Neuronal stem cell (in vitro differentiated cells): ENCODE measurements around the gene NFATC2.

Experiments used
- DNase-seq: peaks from one replicate; pipeline ENCODE4 v3.0.0-alpha.2; 2013; ENCODE audit warnings: low spot score
- H2AFZ ChIP-seq: one replicate; pipeline ENCODE4 v1.6.1; 2013; ENCODE audit warnings: mild to moderate bottlenecking, low read length, inconsistent platforms
- H2AK5ac ChIP-seq: 2 replicates; pipeline ENCODE4 v1.6.1; 2013; ENCODE audit warnings: low read depth, mild to moderate bottlenecking, inconsistent platforms, low read length, moderate library complexity, mixed read lengths
- H2BK120ac ChIP-seq: 2 replicates; pipeline ENCODE4 v1.6.1; 2013; ENCODE audit warnings: low read depth, mild to moderate bottlenecking, inconsistent platforms, low read length, moderate library complexity, mixed read lengths
- H2BK12ac ChIP-seq: one replicate; pipeline ENCODE4 v1.6.1; 2013; ENCODE audit warnings: low read length, inconsistent platforms
- H2BK15ac ChIP-seq: 2 replicates; pipeline ENCODE4 v1.6.1; 2013; ENCODE audit warnings: mild to moderate bottlenecking, low read length, inconsistent platforms, mixed read lengths
- H2BK5ac ChIP-seq: one replicate; pipeline ENCODE4 v1.6.1; 2013; ENCODE audit warnings: inconsistent platforms, mild to moderate bottlenecking, low read length, moderate library complexity
- H3K14ac ChIP-seq: one replicate; pipeline ENCODE4 v1.6.1; 2013; ENCODE audit warnings: low read length, inconsistent platforms
- H3K18ac ChIP-seq: 2 replicates; pipeline ENCODE4 v1.6.1; 2013; ENCODE audit warnings: low read length, inconsistent platforms
- H3K23ac ChIP-seq: 2 replicates; pipeline ENCODE4 v1.6.1; 2013; ENCODE audit warnings: low read depth, mild to moderate bottlenecking, mixed read lengths, low read length, inconsistent platforms; ENCODE audit not compliant: poor library complexity
- H3K27ac ChIP-seq: replicated peaks from 3 replicates; pipeline ENCODE4 v1.5.1; 2013; ENCODE audit warnings: low read length, inconsistent platforms
- H3K27me3 ChIP-seq, 3 experiments: 2 replicates each; pipeline ENCODE4 v1.6.1; 2013; ENCODE audit warnings: low read length in 3 of 3, mild to moderate bottlenecking in 2 of 3, inconsistent platforms in 1 of 3, low read depth in 1 of 3, mixed read lengths in 1 of 3, moderate library complexity in 1 of 3; ENCODE audit not compliant: control insufficient read depth in 3 of 3, insufficient read depth in 3 of 3
- H3K36me3 ChIP-seq, 2 donors: replicated peaks in 1 of 2; 2 replicates each; pipeline ENCODE4 v1.6.1; 2013; ENCODE audit warnings: low read length in 2 of 2; ENCODE audit not compliant: control insufficient read depth in 2 of 2, insufficient read depth in 2 of 2
- H3K4ac ChIP-seq: 2 replicates; pipeline ENCODE4 v1.6.1; 2013; ENCODE audit warnings: inconsistent platforms, mild to moderate bottlenecking, low read length, moderate library complexity
- H3K4me1 ChIP-seq, 2 donors: 1 replicate in 1 of 2; 2 replicates in 1 of 2; pipeline ENCODE4 v1.6.1; 2013; ENCODE audit warnings: low read length in 2 of 2, low read depth in 1 of 2; ENCODE audit not compliant: control insufficient read depth in 2 of 2, insufficient read depth in 1 of 2
- H3K4me2 ChIP-seq: one replicate; pipeline ENCODE4 v1.6.1; 2013; ENCODE audit warnings: mild to moderate bottlenecking, low read length, inconsistent platforms; ENCODE audit not compliant: insufficient read depth, poor library complexity, severe bottlenecking
- H3K4me3 ChIP-seq, 2 donors: 2 replicates each; pipeline ENCODE4 v1.5.1; 2013; ENCODE audit warnings: low read length in 2 of 2, mild to moderate bottlenecking in 2 of 2, inconsistent platforms in 1 of 2, moderate library complexity in 1 of 2
- H3K79me1 ChIP-seq: one replicate; pipeline ENCODE4 v1.6.1; 2013; ENCODE audit warnings: low read depth, mild to moderate bottlenecking, inconsistent platforms, low read length, moderate library complexity
- H3K9ac ChIP-seq: one replicate; pipeline ENCODE4 v1.6.1; 2013; ENCODE audit warnings: mild to moderate bottlenecking, low read depth, low read length, inconsistent platforms; ENCODE audit not compliant: poor library complexity
- H3K9me3 ChIP-seq, 2 donors: replicated peaks in 1 of 2; 2 replicates each; pipeline versions ENCODE3 to v1.6.1; 2013; ENCODE audit warnings: low read length in 2 of 2, mild to moderate bottlenecking in 2 of 2, inconsistent platforms in 1 of 2, low read depth in 1 of 2, mixed read lengths in 1 of 2, moderate library complexity in 1 of 2; ENCODE audit not compliant: control insufficient read depth in 2 of 2, insufficient read depth in 1 of 2
- H4K8ac ChIP-seq: one replicate; pipeline ENCODE4 v1.6.1; 2013; ENCODE audit warnings: low read depth, mild to moderate bottlenecking, inconsistent platforms, low read length, moderate library complexity
- H4K91ac ChIP-seq: one replicate; pipeline ENCODE4 v1.6.1; 2013; ENCODE audit warnings: low read length, low read depth, mild to moderate bottlenecking, inconsistent platforms; ENCODE audit not compliant: poor library complexity
- WGBS, 2 donors: extraction: QIAGEN DNeasy Blood & Tissue Kit; methylation state at CpG; one replicate each; pipeline ENCODE4 v1.1.7; 2013; ENCODE audit warnings: missing lambda C conversion rate in 2 of 2, mixed read lengths in 1 of 2; ENCODE audit not compliant: insufficient read length in 2 of 2, insufficient replicate concordance in 1 of 2; ENCODE audit errors: extremely low coverage in 2 of 2; 5-methylcytosine and 5-hydroxymethylcytosine counted together

The NFATC2 gene

GRCh38 chr20:51377132-51377531 lies 165.4 kb downstream of the NFATC2 start:
- no peak overlapping the region for H2AFZ ChIP-seq
- DNase-seq: no peak
- no peak overlapping the region for H2BK12ac ChIP-seq
- H3K4ac ChIP-seq: no peak overlapping the region
- peaks cover 0 to 2% of the 10 kb centered on the region in 2 donors for H3K4me1 ChIP-seq
- H3K4me3 ChIP-seq: no peak overlapping the region
- no peak overlapping the region for H2BK15ac ChIP-seq
- H2AK5ac ChIP-seq: no peak overlapping the region
- H4K8ac ChIP-seq: no peak overlapping the region
- H3K27me3 ChIP-seq: no peaks in the 10 kb centered on the region
- no peak overlapping the region for H3K27ac ChIP-seq
- WGBS, 2 donors: no CpG with 5 or more reads among the region's 8 CpGs
- no peak overlapping the region for H3K4me2 ChIP-seq
- H3K79me1 ChIP-seq: no peaks in the 10 kb centered on the region
- no peak overlapping the region for H4K91ac ChIP-seq
- no peak overlapping the region for H3K9ac ChIP-seq
- H3K18ac ChIP-seq: no peak overlapping the region
- H3K36me3 ChIP-seq: no peaks in the 10 kb centered on the region
- no peaks in the 10 kb centered on the region for H3K9me3 ChIP-seq
- no peak overlapping the region for H2BK5ac ChIP-seq
- H3K23ac ChIP-seq: no peak overlapping the region
- H3K14ac ChIP-seq: no peak overlapping the region
- H2BK120ac ChIP-seq: no peak overlapping the region

- no peak overlapping the region for H3K4ac ChIP-seq
- H3K4me3 ChIP-seq: no peak overlapping the region
- H4K8ac ChIP-seq: no peak overlapping the region
- H3K4me2 ChIP-seq: no peak overlapping the region
- no peak overlapping the region for H2BK5ac ChIP-seq
- H3K36me3 ChIP-seq: no peaks in the 10 kb centered on the region
- H3K14ac ChIP-seq: no peak overlapping the region
- no peak overlapping the region for H3K9ac ChIP-seq
- no peak overlapping the region for H2AK5ac ChIP-seq
- H3K18ac ChIP-seq: no peak overlapping the region
- H4K91ac ChIP-seq: no peak overlapping the region
- no peak overlapping the region for H2BK120ac ChIP-seq
- H3K9me3 ChIP-seq: no peaks in the 10 kb centered on the region
- WGBS, 2 donors: no CpG with 5 or more reads among the region's 4 CpGs
- no peaks in the 10 kb centered on the region for H3K79me1 ChIP-seq
- DNase-seq: no peak
- H3K23ac ChIP-seq: no peak overlapping the region
- peaks cover 0 to 2% of the 10 kb centered on the region in 2 donors for H3K4me1 ChIP-seq
- H2BK12ac ChIP-seq: no peak overlapping the region
- no peak overlapping the region for H2BK15ac ChIP-seq
- no peak overlapping the region for H3K27ac ChIP-seq
- no peak overlapping the region for H2AFZ ChIP-seq
- H3K27me3 ChIP-seq: no peaks in the 10 kb centered on the region
Measured at GRCh38 chr20:51376111-51376510, 166.4 kb downstream of the NFATC2 start.

GRCh38 chr20:51375561-51375960 lies 167.0 kb downstream of the NFATC2 start:
- no peak overlapping the region for H3K4me2 ChIP-seq
- no peak overlapping the region for H3K4ac ChIP-seq
- no peak overlapping the region for H2AK5ac ChIP-seq
- no CpG with 5 or more reads among the region's 8 CpGs for WGBS, 2 donors
- H2BK5ac ChIP-seq: no peak overlapping the region
- H3K4me1 ChIP-seq: peaks cover 0 to 2% of the 10 kb centered on the region in 2 donors
- H2AFZ ChIP-seq: no peak overlapping the region
- H3K79me1 ChIP-seq: no peaks in the 10 kb centered on the region
- H2BK12ac ChIP-seq: no peak overlapping the region
- H3K14ac ChIP-seq: no peak overlapping the region
- H3K36me3 ChIP-seq: no peaks in the 10 kb centered on the region
- no peak overlapping the region for H4K8ac ChIP-seq
- no peak for DNase-seq
- no peak overlapping the region for H3K18ac ChIP-seq
- no peak overlapping the region for H2BK15ac ChIP-seq
- no peaks in the 10 kb centered on the region for H3K27me3 ChIP-seq
- H3K23ac ChIP-seq: no peak overlapping the region
- no peak overlapping the region for H3K27ac ChIP-seq
- no peak overlapping the region for H4K91ac ChIP-seq
- H3K4me3 ChIP-seq: no peak overlapping the region
- no peak overlapping the region for H3K9ac ChIP-seq
- H3K9me3 ChIP-seq: no peaks in the 10 kb centered on the region
- H2BK120ac ChIP-seq: no peak overlapping the region

- no peak overlapping the region for H2BK12ac ChIP-seq
- H3K4me3 ChIP-seq: no peak overlapping the region
- no peak overlapping the region for H2AFZ ChIP-seq
- no peak overlapping the region for H2BK15ac ChIP-seq
- no peak overlapping the region for H4K8ac ChIP-seq
- H4K91ac ChIP-seq: no peak overlapping the region
- no peak for DNase-seq
- H3K18ac ChIP-seq: no peak overlapping the region
- H3K27ac ChIP-seq: no peak overlapping the region
- H3K4ac ChIP-seq: no peak overlapping the region
- no peak overlapping the region for H2AK5ac ChIP-seq
- H3K4me2 ChIP-seq: no peak overlapping the region
- WGBS, 2 donors: no CpG with 5 or more reads among the region's 9 CpGs
- peak overlapping the region; percentile 18 for H3K9ac ChIP-seq
- H3K36me3 ChIP-seq: no peaks in the 10 kb centered on the region
- H3K79me1 ChIP-seq: no peaks in the 10 kb centered on the region
- H2BK5ac ChIP-seq: no peak overlapping the region
- H3K4me1 ChIP-seq: no peaks in the 10 kb centered on the region
- H3K27me3 ChIP-seq: no peaks in the 10 kb centered on the region
- H3K23ac ChIP-seq: no peak overlapping the region
- no peaks in the 10 kb centered on the region for H3K9me3 ChIP-seq
- H3K14ac ChIP-seq: no peak overlapping the region
- no peak overlapping the region for H2BK120ac ChIP-seq
Measured at GRCh38 chr20:51374961-51375360, 167.6 kb downstream of the NFATC2 start.
